ENCODE results near the gene CEMP1. TPM values are rescaled to one million over a fixed set of nuclear protein-coding genes. Genes with fewer than 3 reads are reported as not detected.

Gene CEMP1
- total and polyA plus RNA-seq, 4 donors = 0.38 to 1.2 TPM; not detected in 2

GRCh38 chr16:2517954-2518605 is 13.1 kb downstream of the CEMP1 start:
- no peaks in the 10 kb centered on the region for H3K9me3 ChIP-seq (ENCODE audit: control insufficient read depth, low read length)
- H3K4me3 ChIP-seq (ENCODE audit: low read length in 2 of 2) = no peak overlapping the region
- WGBS, 2 donors = 73 to 78% methylated on average over 12 of the region's 12 CpGs
- H3K27me3 ChIP-seq (ENCODE audit: control insufficient read depth in 1 of 2, insufficient read depth in 2 of 2, low read length in 1 of 2) = no peaks in the 10 kb centered on the region
- H3K27ac ChIP-seq (ENCODE audit: low read depth in 1 of 2, low read length in 2 of 2) = no peak overlapping the region
- H3K4me1 ChIP-seq (ENCODE audit: control insufficient read depth in 1 of 2, insufficient read depth in 2 of 2, low read length in 2 of 2) = no peaks in the 10 kb centered on the region
- no peaks in the 10 kb centered on the region for H3K36me3 ChIP-seq (ENCODE audit: control insufficient read depth in 1 of 2, insufficient read depth in 2 of 2, low read length in 1 of 2)
- intact Hi-C loops (cut with DNase I) = no loop called here
- ATAC-seq (ENCODE audit: low FRiP score) = no peak
- DNase-seq = peak in 1 of 2 donors; percentile 52

- no peaks in the 10 kb centered on the region for H3K4me1 ChIP-seq (ENCODE audit: control insufficient read depth in 1 of 2, insufficient read depth in 2 of 2, low read length in 2 of 2)
- intact Hi-C loops (cut with DNase I) = no loop called here
- ATAC-seq (ENCODE audit: low FRiP score) = no peak
- no peaks in the 10 kb centered on the region for H3K27me3 ChIP-seq (ENCODE audit: control insufficient read depth in 1 of 2, insufficient read depth in 2 of 2, low read length in 1 of 2)
- 62 to 65% methylated on average over 11 of the region's 11 CpGs for WGBS, 2 donors
- no peak overlapping the region for H3K27ac ChIP-seq (ENCODE audit: low read depth in 1 of 2, low read length in 2 of 2)
- DNase-seq = peak; percentile 74 to 75
- no peaks in the 10 kb centered on the region for H3K36me3 ChIP-seq (ENCODE audit: control insufficient read depth in 1 of 2, insufficient read depth in 2 of 2, low read length in 1 of 2)
- no peaks in the 10 kb centered on the region for H3K9me3 ChIP-seq (ENCODE audit: control insufficient read depth, low read length)
- H3K4me3 ChIP-seq (ENCODE audit: low read length in 2 of 2) = no peak overlapping the region
Measured at GRCh38 chr16:2516391-2517240, 14.6 kb downstream of the CEMP1 start.

- intact Hi-C loops (cut with DNase I) = no loop called here
Measured at GRCh38 chr16:2515180-2515851, 15.9 kb downstream of the CEMP1 start.

GRCh38 chr16:2514333-2515179 is 16.7 kb downstream of the CEMP1 start:
- ATAC-seq (ENCODE audit: low FRiP score) = no peak
- WGBS, 2 donors = 1 to 2% methylated on average over 19 to 63 of the region's 63 CpGs
- no peaks in the 10 kb centered on the region for H3K27me3 ChIP-seq (ENCODE audit: control insufficient read depth in 1 of 2, insufficient read depth in 2 of 2, low read length in 1 of 2)
- peak; percentile 66 to 78 for DNase-seq
- intact Hi-C loops (cut with DNase I) = no loop called here
- H3K27ac ChIP-seq (ENCODE audit: low read depth in 1 of 2, low read length in 2 of 2) = peak overlapping the region; percentile 61 to 83
- H3K4me1 ChIP-seq (ENCODE audit: control insufficient read depth in 1 of 2, insufficient read depth in 2 of 2, low read length in 2 of 2) = no peaks in the 10 kb centered on the region
- peak overlapping the region; percentile 86 to 94 for H3K4me3 ChIP-seq (ENCODE audit: low read length in 2 of 2)
- H3K9me3 ChIP-seq (ENCODE audit: control insufficient read depth, low read length) = no peaks in the 10 kb centered on the region
- no peaks in the 10 kb centered on the region for H3K36me3 ChIP-seq (ENCODE audit: control insufficient read depth in 1 of 2, insufficient read depth in 2 of 2, low read length in 1 of 2)

More at GRCh38 chr16:2515180-2515851, 15.9 kb downstream of the CEMP1 start:
- no peaks in the 10 kb centered on the region for H3K36me3 ChIP-seq (ENCODE audit: control insufficient read depth in 1 of 2, insufficient read depth in 2 of 2, low read length in 1 of 2)
- H3K27me3 ChIP-seq (ENCODE audit: control insufficient read depth in 1 of 2, insufficient read depth in 2 of 2, low read length in 1 of 2) = no peaks in the 10 kb centered on the region
- H3K4me3 ChIP-seq (ENCODE audit: low read length in 2 of 2) = peak overlapping the region in 1 of 2 donors; percentile 94
- no peaks in the 10 kb centered on the region for H3K9me3 ChIP-seq (ENCODE audit: control insufficient read depth, low read length)
- peak overlapping the region in 1 of 2 donors; percentile 61 for H3K27ac ChIP-seq (ENCODE audit: low read depth in 1 of 2, low read length in 2 of 2)
- H3K4me1 ChIP-seq (ENCODE audit: control insufficient read depth in 1 of 2, insufficient read depth in 2 of 2, low read length in 2 of 2) = no peaks in the 10 kb centered on the region
- DNase-seq (peak in 1 of 2 donors; percentile 63), ATAC-seq (ENCODE audit: low FRiP score) (no peak)
- 37 to 39% methylated on average over 14 of the region's 14 CpGs for WGBS, 2 donors

DNA sequence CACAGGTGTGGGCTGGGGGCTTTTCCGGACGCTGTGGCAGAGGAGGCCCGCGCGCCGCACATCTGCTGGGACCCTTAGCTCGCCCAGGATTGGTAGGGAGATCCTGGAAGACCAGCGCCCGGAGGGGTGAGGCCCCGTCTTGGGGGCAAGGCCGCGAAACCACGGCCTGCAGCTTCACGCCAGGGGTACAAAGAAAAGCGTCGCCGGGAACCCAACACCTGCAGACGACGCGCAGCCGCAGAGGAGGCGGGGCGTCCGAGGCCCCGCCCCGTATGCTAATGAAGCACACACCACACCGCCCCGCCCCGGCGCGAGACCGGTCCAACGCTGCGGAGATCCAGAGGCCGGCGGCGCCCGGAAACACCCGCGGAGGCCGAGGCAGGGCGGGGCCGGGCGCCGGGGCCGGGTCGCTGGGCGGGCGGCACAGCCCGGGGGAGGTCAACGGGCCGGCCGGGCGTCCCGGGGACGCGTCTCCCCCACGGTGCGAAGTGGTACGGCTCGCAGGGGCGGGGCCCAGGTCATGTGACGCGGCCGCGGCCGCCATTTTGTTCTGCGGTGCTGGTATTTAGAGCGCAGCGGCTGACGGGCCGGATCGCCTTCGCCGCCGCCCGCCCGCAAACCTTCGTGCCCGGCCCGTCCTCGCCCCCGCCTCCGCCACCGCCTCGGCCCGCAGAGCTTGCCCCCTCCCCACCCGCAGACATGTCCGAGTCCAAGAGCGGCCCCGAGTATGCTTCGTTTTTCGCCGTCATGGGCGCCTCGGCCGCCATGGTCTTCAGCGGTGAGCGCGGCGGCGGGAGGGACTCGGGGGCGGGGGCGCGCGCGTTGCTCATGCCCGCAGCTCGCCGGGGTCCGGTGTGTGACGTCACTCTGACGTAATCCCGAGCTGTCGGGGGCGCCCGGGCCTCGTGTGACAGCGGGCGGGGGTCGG is 17.5 kb downstream of the CEMP1 start, which contains the start of gene ATP6V0C:
Gene ATP6V0C (plus strand): TSS at position 548 of the 928 bp plus-strand sequence. CDS start 152 bp downstream, at position 700.
- no peaks in the 10 kb centered on the region for H3K9me3 ChIP-seq (ENCODE audit: control insufficient read depth, low read length)
- H3K36me3 ChIP-seq (ENCODE audit: control insufficient read depth in 1 of 2, insufficient read depth in 2 of 2, low read length in 1 of 2) = no peaks in the 10 kb centered on the region
- 1 to 2% methylated on average over 68 to 122 of the region's 122 CpGs for WGBS, 2 donors
- intact Hi-C loops (cut with DNase I) = no loop called here
- DNase-seq (peak; percentile 95 to 97), ATAC-seq (ENCODE audit: low FRiP score) (peak; percentile 91)
- H3K4me3 ChIP-seq (ENCODE audit: low read length in 2 of 2) = peak within 1 kb of the TSS; percentile 86 to 94
- no peaks in the 10 kb centered on the region for H3K4me1 ChIP-seq (ENCODE audit: control insufficient read depth in 1 of 2, insufficient read depth in 2 of 2, low read length in 2 of 2)
- H3K27me3 ChIP-seq (ENCODE audit: control insufficient read depth in 1 of 2, insufficient read depth in 2 of 2, low read length in 1 of 2) = no peaks in the 10 kb centered on the region
- H3K27ac ChIP-seq (ENCODE audit: low read depth in 1 of 2, low read length in 2 of 2) = peak within 1 kb of the TSS; percentile 61 to 83

- peak in 1 of 2 donors; percentile 52 for DNase-seq
- ATAC-seq (ENCODE audit: low FRiP score) = no peak
- intact Hi-C loops (cut with DNase I) = no loop called here
Measured at GRCh38 chr16:2512735-2513404, 18.3 kb downstream of the CEMP1 start.

GRCh38 chr16:2511996-2512734 is 19.0 kb downstream of the CEMP1 start:
- ATAC-seq (ENCODE audit: low FRiP score) = no peak

More at GRCh38 chr16:2512735-2513404, 18.3 kb downstream of the CEMP1 start:
- Histone ChIP-seq H3K27ac (ENCODE audit: low read depth in 1 of 2, low read length in 2 of 2) (no peak overlapping the region), H3K36me3 (ENCODE audit: control insufficient read depth in 1 of 2, insufficient read depth in 2 of 2, low read length in 1 of 2) (no peaks in the 10 kb centered on the region), H3K4me3 (ENCODE audit: low read length in 2 of 2) (no peak overlapping the region), H3K27me3 (ENCODE audit: control insufficient read depth in 1 of 2, insufficient read depth in 2 of 2, low read length in 1 of 2) (no peaks in the 10 kb centered on the region), H3K4me1 (ENCODE audit: control insufficient read depth in 1 of 2, insufficient read depth in 2 of 2, low read length in 2 of 2) (no peaks in the 10 kb centered on the region), H3K9me3 (ENCODE audit: control insufficient read depth, low read length) (no peaks in the 10 kb centered on the region)
- 46 to 48% methylated on average over 14 to 15 of the region's 15 CpGs for WGBS, 2 donors

More at GRCh38 chr16:2511996-2512734, 19.0 kb downstream of the CEMP1 start:
- H3K4me3 ChIP-seq (ENCODE audit: low read length in 2 of 2) = no peak overlapping the region
- intact Hi-C loops (cut with DNase I) = no loop called here
- no peaks in the 10 kb centered on the region for H3K36me3 ChIP-seq (ENCODE audit: control insufficient read depth in 1 of 2, insufficient read depth in 2 of 2, low read length in 1 of 2)
- no peak overlapping the region for H3K27ac ChIP-seq (ENCODE audit: low read depth in 1 of 2, low read length in 2 of 2)
- H3K9me3 ChIP-seq (ENCODE audit: control insufficient read depth, low read length) = no peaks in the 10 kb centered on the region
- DNase-seq = no peak
- no peaks in the 10 kb centered on the region for H3K27me3 ChIP-seq (ENCODE audit: control insufficient read depth in 1 of 2, insufficient read depth in 2 of 2, low read length in 1 of 2)
- no peaks in the 10 kb centered on the region for H3K4me1 ChIP-seq (ENCODE audit: control insufficient read depth in 1 of 2, insufficient read depth in 2 of 2, low read length in 2 of 2)
- 90 to 91% methylated on average over 17 of the region's 17 CpGs for WGBS, 2 donors

All from aorta (tissue), 5 donors.